ENCODE data around the gene SAMD4B. TPM values are rescaled to one million over a fixed set of nuclear protein-coding genes. Genes with fewer than 3 reads are reported as not detected.

The SAMD4B gene
- total and polyA plus RNA-seq, 2 of the 8 experiments (the other 6 are each of a cell fraction or from before 2014, with no cell fraction given): 137 to 158 TPM

DNA sequence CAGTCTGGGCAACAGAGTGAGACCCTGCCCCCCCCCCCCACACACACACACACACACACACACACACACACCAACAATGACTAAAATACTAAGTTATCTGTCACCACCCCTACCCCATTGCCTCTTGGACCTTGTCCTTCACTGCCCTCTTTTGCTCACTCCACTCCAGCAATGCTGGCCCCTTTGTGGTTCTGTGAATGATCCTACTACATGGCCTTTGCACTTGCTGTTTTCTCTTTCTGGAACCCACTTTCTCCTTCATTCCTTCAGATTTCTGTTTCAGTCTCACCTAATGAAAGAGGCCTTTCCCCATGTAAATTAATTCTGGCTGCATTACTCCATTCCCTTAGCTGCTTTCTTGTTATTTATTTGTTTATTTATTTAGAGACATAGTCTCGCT, 2.5 kb upstream of the SAMD4B start:
- H3K18ac ChIP-seq (ENCODE audit: extremely low read depth, low read length): no peak overlapping the region
- no peak overlapping the region for H4K5ac ChIP-seq (ENCODE audit: insufficient read length, low read depth, low read length)
- no peak overlapping the region for H4K91ac ChIP-seq (replicated peaks; ENCODE audit: insufficient read length, low read length)
- H3K79me1 ChIP-seq (ENCODE audit: low read depth, low read length): 0 out of 2 replicates have a peak, but pooled peaks cover 3% of the 10 kb centered on the region
- H3K27me3 ChIP-seq (replicated peaks in 1 of 4; ENCODE audit: control insufficient read depth in 3 of 4, extremely low read depth in 1 of 4, insufficient read depth in 3 of 4, low read length in 3 of 4): no peaks in the 10 kb centered on the region; a peak in 1 of 7 replicates
- no peaks in the 10 kb centered on the region for H3K9me3 ChIP-seq (ENCODE audit: insufficient read depth in 2 of 2, low read depth in 1 of 2, low read length in 1 of 2)
- no peak overlapping the region for H3K23ac ChIP-seq (ENCODE audit: insufficient read length)
- H2BK15ac ChIP-seq (ENCODE audit: low read length): no peak overlapping the region
- H3K23me2 ChIP-seq (ENCODE audit: low read depth, low read length): peaks cover 15% of the 10 kb centered on the region
- H3K4me3 ChIP-seq (ENCODE audit: extremely low read depth in 1 of 4, insufficient read depth in 2 of 4, low read depth in 3 of 4, low read length in 4 of 4): no peak overlapping the region
- ChIA-PET POLR2A (ENCODE audit: partially characterized antibody) (no interaction called here), CTCF (ENCODE audit: partially characterized antibody) (interaction anchor here (0.8 kb wide), 1 partner anchor 136 kb away, joined by 3 read pairs; the partner anchor contains the start of gene SYCN)
- no peak overlapping the region for H2BK120ac ChIP-seq (replicated peaks; ENCODE audit: low read depth, low read length)
- H3K36me3 ChIP-seq (ENCODE audit: control insufficient read depth in 2 of 4, insufficient read depth in 4 of 4, low read length in 3 of 4): no peaks in the 10 kb centered on the region
- H3K4me2 ChIP-seq (ENCODE audit: insufficient read depth in 1 of 2, low read depth in 2 of 2, low read length in 2 of 2): no peak overlapping the region
- H3K14ac ChIP-seq (ENCODE audit: insufficient read length): no peak overlapping the region
- no peak overlapping the region for H2BK12ac ChIP-seq (ENCODE audit: low read depth, low read length)
- no peak overlapping the region for H3K9ac ChIP-seq (replicated peaks in 1 of 4; ENCODE audit: extremely low read depth in 1 of 4, low read depth in 3 of 4, low read length in 3 of 4)
- H2AFZ ChIP-seq (ENCODE audit: low read length): no peak overlapping the region
- no peak overlapping the region for H4K8ac ChIP-seq (ENCODE audit: extremely low read depth, insufficient read depth, low read length)
- peaks cover 4 to 5% of the 10 kb centered on the region in 2 experiments for H4K20me1 ChIP-seq (replicated peaks in 1 of 2; ENCODE audit: control insufficient read depth in 1 of 2, insufficient read depth in 2 of 2, low read length in 2 of 2)
- FAIRE-seq (no peak), DNase-seq (ENCODE audit: low read depth in 1 of 2, low spot score in 2 of 2) (no peak)
- H3K56ac ChIP-seq (replicated peaks; ENCODE audit: insufficient read length, low read depth, low read length): no peak overlapping the region
- no peak overlapping the region for H2AK5ac ChIP-seq (ENCODE audit: low read depth, low read length)
- no peak overlapping the region for H2BK20ac ChIP-seq (ENCODE audit: low read length)
- H3K27ac ChIP-seq (ENCODE audit: low read depth, low read length): no peak overlapping the region
- peaks cover 0 to 18% of the 10 kb centered on the region in 2 experiments; a peak in 2 of 4 replicates for H3K79me2 ChIP-seq (ENCODE audit: control insufficient read depth in 1 of 2, insufficient read depth in 2 of 2, low read length in 2 of 2)
- WGBS, 2 experiments (ENCODE audit: extremely low coverage in 1 of 2, insufficient coverage in 1 of 2, insufficient read length in 1 of 2, insufficient replicate concordance in 2 of 2, low coverage in 1 of 2, low lambda C conversion rate in 2 of 2, missing lambda C conversion rate in 1 of 2): 91% methylated on average over 1 of the region's 1 CpG; no CpG with 5 or more reads in 1 of the 2 experiments
- no peak overlapping the region for H2BK5ac ChIP-seq (ENCODE audit: low read depth, low read length)
- peaks cover 2 to 12% (median 3%) of the 10 kb centered on the region in 4 experiments; a peak in 4 of 7 replicates for H3K4me1 ChIP-seq (replicated peaks in 1 of 4; ENCODE audit: control insufficient read depth in 3 of 4, insufficient read depth in 4 of 4, low read length in 3 of 4)
- no peak overlapping the region for H3K4ac ChIP-seq (replicated peaks; ENCODE audit: insufficient read length, low read depth, low read length)
- no peak for TF ChIP-seq CTBP2 (IDR thresholded peaks at IDR 0.05; ENCODE audit: borderline replicate concordance, insufficient read depth, insufficient read length, low read length)
- no peak for TF ChIP-seq POLR2A (IDR thresholded peaks at IDR 0.05; ENCODE audit: control extremely low read depth in 1 of 2, low read depth in 2 of 2, low read length in 2 of 2)
- TF ChIP-seq SIRT6 (IDR thresholded peaks at IDR 0.05; ENCODE audit: low read length): no peak
- TF ChIP-seq, protein P1, sequence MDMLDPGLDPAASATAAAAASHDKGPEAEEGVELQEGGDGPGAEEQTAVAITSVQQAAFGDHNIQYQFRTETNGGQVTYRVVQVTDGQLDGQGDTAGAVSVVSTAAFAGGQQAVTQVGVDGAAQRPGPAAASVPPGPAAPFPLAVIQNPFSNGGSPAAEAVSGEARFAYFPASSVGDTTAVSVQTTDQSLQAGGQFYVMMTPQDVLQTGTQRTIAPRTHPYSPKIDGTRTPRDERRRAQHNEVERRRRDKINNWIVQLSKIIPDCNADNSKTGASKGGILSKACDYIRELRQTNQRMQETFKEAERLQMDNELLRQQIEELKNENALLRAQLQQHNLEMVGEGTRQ (IDR thresholded peaks at IDR 0.05; ENCODE audit: low read length): no peak
- TF ChIP-seq RFX5 (IDR thresholded peaks at IDR 0.05; ENCODE audit: borderline replicate concordance, low read depth, low read length): no peak
- no peak for TF ChIP-seq KDM1A (IDR thresholded peaks at IDR 0.05; ENCODE audit: borderline replicate concordance, low read length)
- TF ChIP-seq RBBP5 (IDR thresholded peaks at IDR 0.05; ENCODE audit: borderline replicate concordance, low read depth, low read length): no peak
- TF ChIP-seq TCF12 (IDR thresholded peaks at IDR 0.05; ENCODE audit: low read depth, low read length): no peak
- no peak for TF ChIP-seq BRCA1 (IDR thresholded peaks at IDR 0.05; ENCODE audit: low read depth, low read length)
- TF ChIP-seq TAF7 (optimal IDR thresholded peaks at IDR 0.05; ENCODE audit: borderline replicate concordance, low read depth, low read length): no peak
- no peak for TF ChIP-seq SP1 (IDR thresholded peaks at IDR 0.05; ENCODE audit: low read depth, low read length)

All from H1 (cell line).